Spinal cord (tissue), 10 donors: Measurements from ENCODE around the gene NME1. TPM values are rescaled to one million over a fixed set of nuclear protein-coding genes. Genes with fewer than 3 reads are reported as not detected.

Experiments used
- DNase-seq, 6 donors: peaks; one replicate each; pipeline versions ENCODE4 v3.0.0 to v3.0.0-alpha.2; 2013 to 2015; ENCODE audit warnings: low spot score in 6 of 6, low read depth in 4 of 6
- H3K27ac ChIP-seq: one replicate; pipeline ENCODE4 v1.5.1; 2013; ENCODE audit warnings: low read depth, low read length, control low read depth
- H3K27me3 ChIP-seq: one replicate; pipeline ENCODE4 v1.6.1; 2013; ENCODE audit warnings: low read length; ENCODE audit not compliant: control insufficient read depth, insufficient read depth
- H3K36me3 ChIP-seq: one replicate; pipeline ENCODE4 v1.6.1; 2013; ENCODE audit warnings: low read length; ENCODE audit not compliant: control insufficient read depth, insufficient read depth
- H3K4me1 ChIP-seq: one replicate; pipeline ENCODE4 v1.6.1; 2013; ENCODE audit warnings: low read length; ENCODE audit not compliant: control insufficient read depth, insufficient read depth
- H3K4me3 ChIP-seq: one replicate; pipeline ENCODE4 v1.5.1; 2013; ENCODE audit warnings: low read depth, low read length, control low read depth
- H3K9me3 ChIP-seq: one replicate; pipeline ENCODE4 v1.6.1; 2013; ENCODE audit warnings: low read length; ENCODE audit not compliant: control insufficient read depth, insufficient read depth
- WGBS: methylation state at CpG from one replicate; pipeline ENCODE4 v1.1.5; 2013; ENCODE audit warnings: missing lambda C conversion rate; ENCODE audit not compliant: insufficient coverage; 5-methylcytosine and 5-hydroxymethylcytosine counted together
- polyA plus RNA-seq, 2 donors: library from polyadenylated mRNA; unstranded; fragments of 120-200 nt; gene quantifications; one replicate each; pipeline ENCODE4 v1.2.1, GENCODE V29; 2013; ENCODE audit not compliant: insufficient read length in 2 of 2
- total RNA-seq, 2 donors: library from RNA; depleted of rRNA in 1 of 2; stranded (reverse); fragments of 120-200 nt in 1 of 2; fragments of >200 nt in 1 of 2; gene quantifications; one replicate each; pipeline versions ENCODE4 v1.2.3 to v1.2.4, GENCODE V29; 2013 to 2014
- donor health status: healthy.

NME1 gene
- total and polyA plus RNA-seq, 4 donors: 52.5 to 115 (median 103) TPM

DNA sequence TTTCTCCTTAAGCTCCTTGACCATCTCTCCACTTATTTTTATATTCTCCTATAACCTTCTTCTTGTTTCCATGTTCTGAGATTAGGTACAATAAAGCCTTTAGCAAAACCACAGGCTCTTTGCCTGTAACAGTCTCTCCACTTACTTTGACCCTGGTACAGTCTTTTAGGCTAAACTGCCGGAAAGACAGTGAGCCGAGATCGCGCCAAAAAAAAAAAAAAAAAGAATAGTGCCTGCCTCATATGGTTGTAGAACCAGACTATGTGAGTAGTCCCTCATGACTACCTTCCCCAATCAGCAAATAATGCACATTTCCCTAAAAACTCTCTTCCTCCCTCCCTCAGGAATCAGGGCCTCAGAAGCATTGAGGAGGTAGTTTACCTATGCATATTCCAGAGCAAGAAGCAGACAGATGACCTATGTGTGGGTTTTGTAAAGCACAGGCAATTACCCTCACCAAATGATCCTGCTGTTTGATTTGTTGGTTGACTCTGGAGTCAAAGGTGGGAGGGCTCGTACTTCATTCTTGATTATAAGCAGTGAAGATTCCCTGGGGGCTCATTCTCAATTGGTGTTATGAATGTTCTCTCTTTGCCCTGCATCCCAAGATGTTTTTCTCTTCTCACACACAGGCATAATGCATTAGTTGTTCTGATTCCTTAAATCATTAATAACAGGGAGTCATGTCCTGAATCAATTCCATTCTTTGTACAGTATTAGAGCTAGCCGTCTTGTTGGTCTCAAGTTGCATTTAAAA lies 8.9 kb upstream of the NME1 start:
- peak in 1 of 6 donors; percentile 89 for DNase-seq
- H3K4me1 ChIP-seq: no peaks in the 10 kb centered on the region
- H3K27ac ChIP-seq: no peak overlapping the region
- no peak overlapping the region for H3K4me3 ChIP-seq
- 8% methylated on average over 2 of the region's 6 CpGs for WGBS
- H3K27me3 ChIP-seq: no peaks in the 10 kb centered on the region
- H3K36me3 ChIP-seq: no peaks in the 10 kb centered on the region
- no peaks in the 10 kb centered on the region for H3K9me3 ChIP-seq

DNA sequence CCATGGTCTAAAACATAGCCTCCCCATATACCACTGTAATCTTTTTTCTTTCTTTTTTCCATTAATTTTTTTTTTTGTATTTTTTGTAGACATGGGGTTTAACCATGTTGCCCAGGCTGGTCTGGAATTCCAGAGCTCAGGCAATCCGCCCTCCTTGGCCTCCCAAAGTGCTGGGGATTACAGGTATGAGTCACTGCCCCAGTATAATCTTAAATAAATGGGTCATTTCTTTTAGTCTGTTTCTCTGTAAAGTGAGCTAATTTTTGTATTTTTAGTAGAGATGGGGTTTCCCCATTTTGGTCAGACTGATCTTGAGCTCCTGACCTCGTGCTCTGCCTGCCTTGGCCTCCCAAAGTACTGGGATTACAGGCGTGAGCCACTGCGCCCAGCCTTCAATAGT lies 5.7 kb upstream of the NME1 start:
- Histone ChIP-seq H3K27ac (no peak overlapping the region), H3K9me3 (no peaks in the 10 kb centered on the region), H3K4me1 (no peaks in the 10 kb centered on the region), H3K36me3 (no peaks in the 10 kb centered on the region), H3K4me3 (no peak overlapping the region), H3K27me3 (no peaks in the 10 kb centered on the region)
- DNase-seq: no peak
- 90% methylated on average over 2 of the region's 4 CpGs for WGBS

DNA sequence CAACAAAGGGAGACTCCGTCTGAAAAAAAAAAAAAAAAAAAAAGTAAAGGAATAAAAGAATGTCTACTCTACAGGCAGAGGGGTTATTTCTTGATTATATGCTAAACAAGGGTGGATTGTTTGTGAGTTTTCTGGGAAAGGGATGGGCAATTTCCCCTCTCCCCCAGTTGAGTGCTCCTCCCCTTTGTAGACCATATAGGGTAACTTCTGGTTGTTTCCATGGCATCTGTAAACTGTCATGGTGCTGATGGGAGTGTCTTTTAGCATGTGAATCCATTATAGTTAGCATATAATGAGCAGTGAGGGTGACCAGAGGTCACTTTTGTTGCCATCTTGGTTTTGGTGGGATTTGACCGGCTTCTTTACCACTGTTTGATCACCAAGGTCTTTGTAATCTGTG lies 4.2 kb upstream of the NME1 start:
- DNase-seq: no peak
- no peak overlapping the region for H3K4me3 ChIP-seq
- no peaks in the 10 kb centered on the region for H3K27me3 ChIP-seq
- WGBS: no CpG with 5 or more reads among the region's 2 CpGs
- no peaks in the 10 kb centered on the region for H3K4me1 ChIP-seq
- H3K36me3 ChIP-seq: no peaks in the 10 kb centered on the region
- no peaks in the 10 kb centered on the region for H3K9me3 ChIP-seq
- H3K27ac ChIP-seq: no peak overlapping the region

DNA sequence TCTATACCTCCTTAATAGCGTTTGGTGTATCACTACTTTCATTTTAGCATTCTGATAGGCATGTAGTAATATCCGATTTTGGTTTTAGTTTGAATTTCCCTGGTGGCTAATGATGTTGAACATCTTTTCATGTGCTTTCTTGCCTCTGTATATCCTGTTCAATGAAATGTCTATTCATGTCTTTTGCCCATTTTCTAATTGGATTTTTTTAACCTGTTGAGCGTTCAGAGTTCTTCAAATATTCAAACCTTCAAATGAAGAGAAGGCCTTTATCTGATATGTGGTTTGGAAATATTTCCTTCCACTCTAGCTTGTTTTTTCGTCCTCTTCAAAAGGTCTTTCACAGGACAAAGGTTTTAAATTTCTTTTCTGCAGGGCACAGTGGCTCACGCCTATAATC lies 2.4 kb upstream of the NME1 start:
- Histone ChIP-seq H3K4me1 (peaks cover 5% of the 10 kb centered on the region), H3K4me3 (no peak overlapping the region), H3K27ac (no peak overlapping the region), H3K9me3 (no peaks in the 10 kb centered on the region), H3K36me3 (no peaks in the 10 kb centered on the region), H3K27me3 (no peaks in the 10 kb centered on the region)
- WGBS: 100% methylated on average over 1 of the region's 5 CpGs
- no peak for DNase-seq

DNA sequence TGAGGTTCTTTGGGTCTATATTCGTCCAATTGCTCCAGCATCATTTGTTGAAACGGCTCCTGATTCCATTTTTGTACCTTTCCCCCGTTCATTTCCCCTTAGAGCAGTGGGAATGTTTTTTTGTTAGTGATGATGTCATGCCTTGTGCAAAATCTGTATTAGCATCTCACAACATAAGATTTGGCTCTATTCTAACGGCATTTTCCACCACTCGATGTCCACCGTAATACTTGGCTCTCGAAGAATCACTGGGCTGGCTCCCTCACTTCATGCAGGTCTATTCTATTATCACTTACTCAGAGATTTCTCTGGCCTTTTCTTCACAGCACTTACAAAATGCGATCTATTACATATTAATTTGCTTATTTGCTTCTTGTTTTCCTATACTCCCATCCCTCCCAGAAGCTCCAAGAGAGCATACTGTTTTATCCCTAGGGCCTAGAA lies 571 bp upstream of the NME1 start:
- no peak for DNase-seq
- H3K27me3 ChIP-seq: no peaks in the 10 kb centered on the region
- peak overlapping the region; percentile 98 for H3K27ac ChIP-seq
- peak overlapping the region; percentile 91 for H3K4me3 ChIP-seq
- WGBS: 19% methylated on average over 4 of the region's 8 CpGs
- no peaks in the 10 kb centered on the region for H3K9me3 ChIP-seq
- H3K4me1 ChIP-seq: peaks cover 5% of the 10 kb centered on the region
- H3K36me3 ChIP-seq: peaks cover 8% of the 10 kb centered on the region

DNA sequence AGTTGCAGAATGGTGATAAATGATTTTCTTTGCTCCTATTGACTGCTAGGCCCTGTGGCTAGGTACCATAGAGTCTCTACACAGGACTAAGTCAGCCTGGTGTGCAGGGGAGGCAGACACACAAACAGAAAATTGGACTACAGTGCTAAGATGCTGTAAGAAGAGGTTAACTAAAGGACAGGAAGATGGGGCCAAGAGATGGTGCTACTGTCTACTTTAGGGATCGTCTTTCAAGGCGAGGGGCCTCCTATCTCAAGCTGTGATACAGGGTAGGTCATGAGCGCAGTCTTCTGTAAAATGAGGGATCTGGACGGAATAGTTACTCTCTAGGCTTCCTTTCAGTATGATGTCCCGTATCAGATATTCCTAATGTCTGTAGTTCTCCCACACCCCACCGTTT lies 817 bp downstream of the NME1 start:
- Histone ChIP-seq H3K4me3 (peak overlapping the region; percentile 91), H3K27ac (peak overlapping the region; percentile 98), H3K36me3 (peaks cover 18% of the 10 kb centered on the region), H3K9me3 (no peaks in the 10 kb centered on the region), H3K4me1 (peaks cover 5% of the 10 kb centered on the region), H3K27me3 (no peaks in the 10 kb centered on the region)
- WGBS: 0% methylated on average over 2 of the region's 6 CpGs
- DNase-seq: peak in 2 of 6 donors; percentile 22 to 24

DNA sequence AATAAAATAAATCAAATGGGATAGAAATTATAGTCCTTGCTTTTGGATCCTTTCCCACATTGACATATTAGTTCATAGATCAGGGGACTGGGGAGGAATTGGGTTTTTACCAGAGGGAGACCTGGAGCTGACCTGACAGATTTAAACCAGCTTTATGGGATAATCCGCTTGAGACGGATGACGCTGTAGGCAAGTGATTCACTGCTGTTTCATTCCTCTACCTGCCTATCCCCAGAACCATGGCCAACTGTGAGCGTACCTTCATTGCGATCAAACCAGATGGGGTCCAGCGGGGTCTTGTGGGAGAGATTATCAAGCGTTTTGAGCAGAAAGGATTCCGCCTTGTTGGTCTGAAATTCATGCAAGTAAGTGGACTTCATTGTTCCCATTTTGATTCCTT lies 2.1 kb downstream of the NME1 start:
- H3K27ac ChIP-seq: no peak overlapping the region
- DNase-seq: no peak
- peaks cover 21% of the 10 kb centered on the region for H3K36me3 ChIP-seq
- 100% methylated on average over 4 of the region's 8 CpGs for WGBS
- H3K4me1 ChIP-seq: peaks cover 5% of the 10 kb centered on the region
- H3K4me3 ChIP-seq: no peak overlapping the region
- no peaks in the 10 kb centered on the region for H3K9me3 ChIP-seq
- H3K27me3 ChIP-seq: no peaks in the 10 kb centered on the region

DNA sequence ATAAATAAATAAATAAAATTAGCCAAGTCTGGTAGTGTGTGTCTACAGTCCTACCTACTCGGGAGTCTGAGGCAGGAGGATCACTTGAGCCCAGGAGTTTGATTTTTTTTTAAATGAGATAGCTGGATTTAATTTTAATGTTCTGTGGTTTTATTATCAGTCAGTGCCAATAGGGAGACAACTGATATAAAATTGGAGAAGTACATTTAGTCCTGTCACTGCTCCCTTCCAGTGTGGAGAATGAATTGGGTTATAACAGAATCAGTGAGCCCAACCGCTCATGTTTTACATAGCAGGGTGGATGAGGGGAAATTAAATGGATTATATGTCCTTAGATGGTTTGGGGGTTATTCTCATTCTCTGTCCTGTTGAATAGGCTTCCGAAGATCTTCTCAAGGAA lies 6.2 kb downstream of the NME1 start:
- Histone ChIP-seq H3K27me3 (no peaks in the 10 kb centered on the region), H3K36me3 (peaks cover 52% of the 10 kb centered on the region), H3K4me1 (peaks cover 5% of the 10 kb centered on the region)

DNA sequence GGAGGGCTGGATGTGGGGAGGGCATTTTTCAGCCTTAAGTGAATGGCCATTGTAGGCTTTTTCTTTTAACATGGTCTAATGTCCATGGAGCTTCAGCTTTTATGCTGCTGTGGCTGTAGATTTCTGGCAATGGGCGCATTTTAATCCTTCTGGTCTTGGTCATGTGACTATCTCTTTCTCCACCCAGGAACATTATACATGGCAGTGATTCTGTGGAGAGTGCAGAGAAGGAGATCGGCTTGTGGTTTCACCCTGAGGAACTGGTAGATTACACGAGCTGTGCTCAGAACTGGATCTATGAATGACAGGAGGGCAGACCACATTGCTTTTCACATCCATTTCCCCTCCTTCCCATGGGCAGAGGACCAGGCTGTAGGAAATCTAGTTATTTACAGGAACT lies 8.2 kb downstream of the NME1 start:
- WGBS: no CpG with 5 or more reads among the region's 3 CpGs
- peaks cover 9% of the 10 kb centered on the region for H3K4me1 ChIP-seq
- H3K4me3 ChIP-seq: no peak overlapping the region
- H3K36me3 ChIP-seq: peaks cover 50% of the 10 kb centered on the region
- no peak overlapping the region for H3K27ac ChIP-seq
- no peaks in the 10 kb centered on the region for H3K9me3 ChIP-seq
- H3K27me3 ChIP-seq: no peaks in the 10 kb centered on the region
- DNase-seq: no peak

More for the DNA sequence above, 6.2 kb downstream of the NME1 start:
- no peak for DNase-seq
- no peak overlapping the region for H3K27ac ChIP-seq
- no peaks in the 10 kb centered on the region for H3K9me3 ChIP-seq
- no peak overlapping the region for H3K4me3 ChIP-seq
- 90% methylated on average over 3 of the region's 3 CpGs for WGBS
